GM11168 (cell line): ENCODE measurements around the gene ARAP1.

Experiments used
- in situ Hi-C: fragments of 300-500 bp; cut with MboI; formaldehyde crosslinking; loops from one replicate; pipeline ENCODE4 v1.12.0; 2022; ENCODE audit warnings: low sequenced_read_pairs; ENCODE audit not compliant: unreplicated experiment

ARAP1 gene

GRCh38 chr11:72764503-72764902 is 12.3 kb upstream of the ARAP1 start:
- in situ Hi-C loops: no loop called here

DNA sequence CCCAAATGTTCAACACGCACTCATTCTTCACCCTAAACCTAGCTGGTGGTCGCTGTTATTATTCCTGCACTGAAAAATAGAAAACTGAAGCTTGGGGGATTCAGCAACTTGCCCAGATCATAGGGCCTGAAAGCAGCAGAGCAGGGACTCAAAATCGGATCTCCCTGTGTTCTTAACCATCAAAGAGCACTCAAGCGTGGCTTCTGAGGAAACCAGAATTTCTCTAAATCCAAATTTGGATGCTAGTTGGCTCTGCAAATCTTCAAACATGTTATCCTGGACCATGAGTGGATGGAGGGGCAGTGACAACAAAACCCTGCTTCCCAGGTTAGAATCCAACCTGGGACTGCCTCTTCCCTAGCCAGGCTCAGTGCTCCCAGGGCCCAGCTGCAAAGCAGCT is 11.6 kb upstream of the ARAP1 start:
- in situ Hi-C loops: no loop called here

DNA sequence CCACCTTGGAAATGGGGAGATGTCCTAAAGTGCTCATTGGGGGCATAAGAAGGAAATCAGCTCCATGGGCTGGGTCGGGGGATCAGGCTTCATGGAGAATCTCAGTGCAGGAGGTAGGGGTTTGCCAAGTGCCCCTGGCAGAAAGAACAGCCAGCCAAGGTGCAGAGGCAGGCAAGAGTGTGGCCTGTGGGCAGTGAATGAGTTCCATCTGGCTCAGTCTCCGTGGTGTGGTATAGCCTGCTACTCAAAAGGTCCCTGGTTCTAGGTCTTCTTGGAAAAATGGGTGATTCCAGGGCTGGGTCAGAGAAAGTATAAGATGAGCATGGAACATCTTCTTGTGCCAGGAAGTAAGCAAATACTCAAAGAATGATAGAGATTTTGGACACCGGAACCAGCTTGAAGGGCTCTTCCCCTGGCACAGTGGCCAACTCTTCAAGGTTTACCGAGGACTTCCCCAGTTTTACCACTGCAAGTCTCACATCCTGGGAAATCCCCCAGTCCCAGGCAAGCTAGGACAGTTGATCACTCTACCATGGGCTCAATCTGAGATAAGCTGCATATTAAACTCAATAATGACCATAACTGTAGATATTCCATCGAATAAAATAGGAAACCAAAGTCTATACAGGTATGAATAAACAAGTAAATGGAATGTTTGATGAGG is 10.6 kb upstream of the ARAP1 start:
- in situ Hi-C loops: no loop called here

DNA sequence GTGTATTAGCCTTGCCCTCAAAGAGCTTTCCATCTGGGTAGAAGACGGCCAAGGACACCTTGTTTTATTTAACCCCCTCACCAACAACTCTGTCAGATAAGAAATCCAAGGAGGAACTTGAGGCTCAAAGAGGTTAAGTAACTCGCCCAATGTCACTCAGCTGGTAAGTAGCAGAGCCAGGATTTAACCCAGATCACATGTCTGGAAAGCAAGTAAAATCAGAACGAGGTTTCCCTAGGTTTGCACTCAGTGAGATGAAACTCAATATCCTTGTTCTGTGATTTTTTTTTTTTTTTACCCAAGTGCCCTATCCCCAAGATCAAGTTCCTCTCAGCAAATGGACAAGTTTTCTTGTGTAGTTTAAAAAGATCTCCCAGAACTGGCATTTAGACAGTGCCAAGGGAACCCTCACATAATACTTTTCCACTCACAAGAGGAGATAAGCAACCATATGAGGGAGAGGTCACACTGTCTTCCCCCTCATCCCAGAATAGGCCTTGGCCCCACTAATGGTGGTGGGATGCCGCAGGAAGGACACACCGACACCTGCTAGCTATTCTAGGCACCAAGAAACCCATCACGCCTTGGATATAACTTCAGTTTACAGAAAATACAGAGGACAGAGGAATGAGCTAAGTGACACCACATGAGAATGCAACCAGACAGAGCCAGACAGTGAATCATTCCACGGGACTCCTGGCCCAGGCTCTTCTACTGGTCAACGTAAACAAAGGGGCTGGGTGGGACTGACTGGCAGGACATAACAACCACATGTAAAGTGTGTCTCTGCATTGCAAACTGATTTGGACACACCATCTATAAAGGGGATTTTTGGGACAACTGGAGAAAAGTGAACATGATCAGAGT is 8.6 kb upstream of the ARAP1 start:
- in situ Hi-C loops: no loop called here

GRCh38 chr11:72759468-72759985 is 7.3 kb upstream of the ARAP1 start:
- in situ Hi-C loops: no loop called here

GRCh38 chr11:72758690-72759389 is 6.6 kb upstream of the ARAP1 start:
- in situ Hi-C loops: no loop called here

DNA sequence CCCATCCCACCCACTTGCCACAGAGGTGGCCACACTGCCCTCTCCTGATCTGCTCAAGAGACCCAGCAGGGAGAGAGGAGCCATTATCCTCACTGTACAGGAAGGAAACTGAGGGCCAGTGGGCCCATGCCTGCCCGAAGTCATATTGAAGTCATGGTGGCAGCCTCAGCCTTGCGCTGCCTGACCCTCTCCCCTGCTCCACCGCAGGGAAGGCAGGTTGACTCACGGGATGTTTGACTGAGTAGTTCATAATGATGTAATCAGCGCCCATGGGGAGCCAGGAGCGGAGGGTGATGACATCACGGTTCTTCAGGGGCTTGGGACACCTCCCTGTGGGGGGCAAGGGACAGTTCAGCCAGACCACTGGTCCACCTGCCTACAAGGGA is 6.1 kb upstream of the ARAP1 start:
- in situ Hi-C loops: no loop called here

- in situ Hi-C loops: no loop called here
Measured at GRCh38 chr11:72755713-72756285, 3.6 kb upstream of the ARAP1 start.

GRCh38 chr11:72754544-72755155 is 2.4 kb upstream of the ARAP1 start:
- in situ Hi-C loops: no loop called here

- in situ Hi-C loops: no loop called here
Measured at GRCh38 chr11:72754149-72754543, 1.9 kb upstream of the ARAP1 start.

- in situ Hi-C loops: no loop called here
Measured at GRCh38 chr11:72753341-72754148, 1.3 kb upstream of the ARAP1 start.

DNA sequence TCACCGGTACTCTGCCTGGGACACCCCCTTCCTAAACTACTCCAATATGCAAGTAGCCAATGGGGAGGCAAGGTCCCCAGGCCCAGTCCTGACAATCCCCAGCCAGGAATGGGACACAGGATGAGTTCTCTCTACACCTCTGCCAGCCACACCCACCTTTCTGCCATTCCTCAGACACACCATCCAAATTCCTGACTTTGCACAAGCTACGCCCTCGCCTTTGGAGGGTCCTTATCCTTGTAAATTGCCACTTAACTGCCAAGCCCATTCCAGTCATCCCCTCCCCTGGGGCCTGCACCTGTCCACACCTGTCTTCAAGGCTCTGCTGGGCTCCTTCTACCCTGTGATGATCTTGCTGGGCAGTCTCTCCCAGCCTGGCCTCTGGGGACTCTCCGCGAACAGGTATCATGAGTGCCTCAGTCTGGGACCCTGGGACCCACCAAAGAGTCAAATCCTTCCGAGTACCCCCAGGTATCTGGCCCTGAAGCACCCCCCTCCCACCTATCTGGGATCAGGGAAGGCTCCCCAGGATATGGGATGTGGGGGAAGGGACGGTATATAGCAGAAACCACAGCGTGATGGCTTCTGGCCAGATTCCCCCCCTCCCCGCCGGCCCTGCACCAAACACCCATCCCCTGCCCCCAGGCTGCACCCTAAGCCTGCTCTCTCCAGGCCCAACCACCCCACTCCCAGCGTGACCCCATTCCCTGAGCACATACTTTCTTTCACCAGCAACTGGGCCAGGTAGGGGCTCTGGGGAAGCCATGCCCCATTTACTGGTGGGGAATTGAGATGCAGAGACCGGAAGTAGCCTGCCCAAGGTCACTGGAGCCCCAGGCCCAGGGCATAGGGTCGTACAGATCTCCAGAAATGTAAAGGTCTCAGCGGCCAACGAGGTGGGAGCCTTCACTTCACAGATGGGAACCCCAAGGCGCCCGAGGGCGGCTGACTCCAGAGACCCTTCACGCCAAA is 806 bp downstream of the ARAP1 start:
- in situ Hi-C loops: no loop called here

DNA sequence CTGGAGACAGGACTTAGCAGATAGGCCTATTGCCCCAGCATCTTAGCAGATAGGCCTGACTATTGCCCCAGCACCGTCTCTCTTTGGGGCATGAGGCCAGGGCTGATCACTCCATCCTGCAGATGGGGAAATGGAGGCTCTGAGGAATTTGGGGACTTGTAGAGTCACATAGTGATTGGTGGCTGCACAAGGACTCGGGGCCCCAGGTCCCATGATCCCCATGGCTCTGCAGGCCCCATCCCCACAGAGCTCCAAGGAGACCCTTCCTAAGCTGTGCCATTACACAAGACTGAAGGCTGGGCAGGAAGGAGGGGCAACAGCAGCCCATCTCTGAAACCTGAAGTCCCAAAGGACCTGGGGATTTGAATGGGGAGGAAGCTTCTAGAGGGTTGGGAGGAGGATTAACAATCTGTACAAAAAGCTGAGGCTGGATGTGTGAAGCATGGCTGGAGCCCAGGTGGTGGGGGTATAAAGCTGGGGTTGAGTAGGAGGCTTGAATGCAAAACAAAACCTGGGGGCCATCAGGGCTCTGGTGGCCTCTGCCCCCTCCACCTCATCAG is 1.6 kb downstream of the ARAP1 start:
- in situ Hi-C loops: no loop called here

- in situ Hi-C loops: no loop called here
Measured at GRCh38 chr11:72750086-72750485, 2.1 kb downstream of the ARAP1 start.

GRCh38 chr11:72747289-72747855 is 4.8 kb downstream of the ARAP1 start:
- in situ Hi-C loops: no loop called here

GRCh38 chr11:72746821-72747220 is 5.4 kb downstream of the ARAP1 start:
- in situ Hi-C loops: no loop called here

GRCh38 chr11:72745925-72746550 is 6.2 kb downstream of the ARAP1 start:
- in situ Hi-C loops: no loop called here
